T1000 (cell line): ENCODE data around the gene RAB3IL1.
A peak's percentile ranks its signal among the peaks of the same experiment; 100 is the strongest.
"Not testable (repeated sequence)": the region's sequence is repeated elsewhere in the genome, so short reads cannot be mapped to it uniquely, and the experiment has no call there.

Experiments
- DNase-seq: peaks from one replicate; lab custom pipeline; 2025; ENCODE audit warnings: mixed read lengths; lab: John Stamatoyannopoulos, UW

Gene RAB3IL1, protein sequence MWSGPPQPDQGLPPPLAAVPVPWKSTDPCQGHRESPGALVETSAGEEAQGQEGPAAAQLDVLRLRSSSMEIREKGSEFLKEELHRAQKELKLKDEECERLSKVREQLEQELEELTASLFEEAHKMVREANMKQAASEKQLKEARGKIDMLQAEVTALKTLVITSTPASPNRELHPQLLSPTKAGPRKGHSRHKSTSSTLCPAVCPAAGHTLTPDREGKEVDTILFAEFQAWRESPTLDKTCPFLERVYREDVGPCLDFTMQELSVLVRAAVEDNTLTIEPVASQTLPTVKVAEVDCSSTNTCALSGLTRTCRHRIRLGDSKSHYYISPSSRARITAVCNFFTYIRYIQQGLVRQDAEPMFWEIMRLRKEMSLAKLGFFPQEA

DNA sequence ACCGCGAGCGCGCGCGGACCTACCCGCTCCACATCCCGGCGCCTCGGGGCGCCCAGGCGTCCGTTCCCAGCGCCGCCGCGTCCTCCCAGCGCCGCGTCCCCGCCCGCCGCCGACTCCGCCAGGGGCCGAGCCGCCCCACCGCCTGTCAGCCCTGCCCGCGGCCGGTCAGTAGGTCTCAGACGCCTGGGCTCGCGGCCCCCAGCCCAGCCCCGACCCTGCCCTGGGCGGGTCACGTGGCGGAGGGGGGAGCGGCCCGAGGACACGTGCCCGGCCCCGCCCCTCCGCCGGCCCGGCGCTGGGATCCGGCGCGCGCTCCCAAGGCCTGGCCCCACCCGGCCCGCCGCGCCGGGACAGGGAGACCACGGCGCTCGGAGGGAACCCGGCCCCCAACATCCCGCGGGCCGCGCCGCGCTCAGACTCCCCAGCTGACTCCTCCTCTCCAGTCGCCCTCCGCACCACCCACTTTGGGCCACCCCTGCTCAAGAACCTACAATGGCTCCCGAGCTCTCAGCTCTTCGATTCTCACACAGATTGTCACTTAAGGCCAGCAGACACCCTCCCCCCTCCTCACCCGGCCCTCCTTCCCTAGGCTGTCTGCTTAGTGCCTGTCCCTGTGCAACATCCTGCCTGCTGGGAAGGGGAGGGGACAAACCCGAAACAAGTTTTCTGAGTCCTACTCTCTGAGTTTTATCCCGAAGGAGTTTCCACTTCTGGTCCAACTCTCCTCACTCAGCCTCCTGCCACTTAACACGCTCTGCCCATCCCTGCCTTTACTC is at the start of gene RAB3IL1:
TSS of gene RAB3IL1 (minus strand) at position 233 of the 776 bp plus-strand sequence. CDS start at position 34, 199 bp downstream.
- DNase-seq: no peak

DNA sequence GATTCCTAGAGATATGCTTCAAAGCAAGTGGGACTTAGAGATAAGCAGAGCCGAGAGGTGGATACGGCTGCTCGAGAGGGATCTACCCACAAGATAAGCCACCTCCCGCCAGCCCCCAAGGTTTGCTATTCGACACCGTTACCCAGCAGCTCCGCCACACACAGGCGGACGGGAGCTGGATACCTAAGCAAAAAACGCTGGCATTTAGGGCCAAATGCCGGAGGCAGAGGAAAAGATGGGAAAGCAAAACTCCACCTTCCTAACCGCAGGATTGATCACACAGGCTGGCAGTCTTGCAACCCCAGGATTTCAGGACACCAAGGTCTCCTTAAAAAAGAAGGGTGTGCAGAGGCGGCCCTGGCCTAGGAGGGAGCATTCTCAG is 49.4 kb upstream of the RAB3IL1 start:
- DNase-seq: no peak

DNA sequence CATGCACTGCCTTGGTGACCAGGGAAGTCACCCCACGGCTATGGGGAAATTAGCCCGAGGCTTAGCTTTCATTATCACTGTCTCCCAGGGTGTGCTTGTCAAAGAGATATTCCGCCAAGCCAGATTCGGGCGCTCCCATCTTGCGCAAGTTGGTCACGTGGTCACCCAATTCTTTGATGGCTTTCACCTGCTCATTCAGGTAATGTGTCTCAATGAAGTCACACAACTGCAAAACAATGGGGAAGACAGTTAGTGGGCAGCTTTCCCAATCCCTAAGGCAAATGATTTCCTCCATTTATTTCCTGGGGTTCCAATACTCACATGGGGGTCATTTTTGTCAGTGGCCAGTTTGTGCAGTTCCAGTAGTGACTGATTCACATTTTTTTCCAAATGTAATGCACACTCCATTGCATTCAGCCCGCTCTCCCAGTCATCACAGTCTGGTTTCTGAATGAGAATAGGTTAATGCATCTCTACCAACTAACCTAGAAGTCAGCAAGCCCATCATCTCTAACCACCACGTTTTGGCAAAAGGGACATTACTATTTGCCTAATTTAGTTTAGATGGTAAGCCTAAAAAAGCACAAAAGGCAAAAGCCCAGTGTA is 47.4 kb upstream of the RAB3IL1 start:
- not testable (repeated sequence) for DNase-seq

DNA sequence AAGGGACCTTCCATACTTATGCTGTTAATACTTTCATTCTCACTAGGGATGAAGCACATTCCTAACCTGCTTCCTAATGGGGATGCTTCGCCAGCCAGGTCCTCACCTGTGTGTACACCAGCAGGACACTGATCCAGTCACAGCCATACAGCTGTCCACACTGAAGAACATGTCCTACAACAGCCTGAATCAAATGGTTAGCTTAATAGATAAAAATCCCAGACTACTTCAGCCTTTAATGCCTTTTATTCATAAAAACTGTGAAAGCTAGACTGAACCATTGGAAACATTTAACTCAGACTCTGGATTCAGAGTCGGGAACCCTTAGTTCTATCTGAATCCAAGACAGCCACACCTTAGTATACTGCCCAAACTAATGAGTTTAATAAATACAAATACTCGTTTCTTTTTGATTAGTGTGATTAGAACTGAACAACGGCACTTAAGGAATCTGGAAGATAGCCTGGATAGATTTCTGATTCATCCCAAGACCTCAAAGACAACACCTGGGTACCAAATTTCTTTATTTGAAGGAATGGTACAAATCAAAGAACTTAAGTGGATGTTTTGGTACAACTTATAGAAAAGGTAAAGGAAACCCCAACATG is 46.8 kb upstream of the RAB3IL1 start:
- DNase-seq: no peak

DNA sequence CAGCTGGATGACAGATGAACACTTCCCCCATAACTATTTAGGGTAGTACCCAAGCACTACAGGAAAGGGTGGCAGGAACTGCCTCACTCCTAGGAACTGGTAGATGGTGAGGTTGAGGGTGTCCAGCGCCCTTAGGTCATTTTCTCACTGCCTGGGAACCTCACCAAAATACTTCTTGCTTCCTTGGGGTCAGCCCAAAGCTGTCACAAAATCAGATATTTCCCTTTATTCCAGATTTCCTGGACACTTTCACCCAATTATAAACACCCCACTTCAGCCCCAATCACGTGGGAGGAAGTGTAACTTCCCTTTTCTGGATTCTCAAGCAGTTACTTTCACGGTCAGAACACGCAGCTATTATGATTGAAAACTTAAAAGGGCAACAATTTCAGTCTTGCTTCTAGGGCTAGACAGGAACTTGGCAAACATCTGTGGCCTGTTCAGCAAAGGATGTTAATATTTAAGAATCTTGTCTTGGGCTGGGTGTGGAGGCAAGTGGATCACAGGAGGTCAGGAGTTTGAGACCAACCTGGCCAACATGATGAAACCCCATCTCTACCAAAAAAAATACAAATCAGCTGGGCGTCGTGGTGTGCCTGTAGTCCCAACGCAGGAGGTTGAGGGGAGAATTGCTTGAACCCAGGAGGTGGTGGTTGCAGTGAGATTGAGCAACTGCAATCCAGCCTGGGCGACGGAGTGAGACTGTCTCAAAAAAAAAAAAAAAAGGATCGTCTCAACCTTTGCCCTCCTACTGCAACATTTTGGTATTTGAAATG is 46.1 kb upstream of the RAB3IL1 start:
- DNase-seq: no peak

DNA sequence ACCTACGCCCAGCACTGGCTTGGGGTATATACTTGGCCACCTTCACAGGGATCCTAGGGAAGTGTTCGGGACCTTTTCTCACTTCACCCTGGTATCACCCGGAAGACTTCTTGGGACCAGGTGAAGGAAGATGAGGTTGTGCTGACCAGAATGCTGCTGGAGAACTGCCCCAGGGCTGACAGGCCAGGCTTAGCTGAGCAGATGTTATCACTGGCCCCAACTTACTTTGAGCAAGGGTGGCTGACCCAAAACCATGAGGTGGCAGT is 45.6 kb upstream of the RAB3IL1 start:
- no peak for DNase-seq

DNA sequence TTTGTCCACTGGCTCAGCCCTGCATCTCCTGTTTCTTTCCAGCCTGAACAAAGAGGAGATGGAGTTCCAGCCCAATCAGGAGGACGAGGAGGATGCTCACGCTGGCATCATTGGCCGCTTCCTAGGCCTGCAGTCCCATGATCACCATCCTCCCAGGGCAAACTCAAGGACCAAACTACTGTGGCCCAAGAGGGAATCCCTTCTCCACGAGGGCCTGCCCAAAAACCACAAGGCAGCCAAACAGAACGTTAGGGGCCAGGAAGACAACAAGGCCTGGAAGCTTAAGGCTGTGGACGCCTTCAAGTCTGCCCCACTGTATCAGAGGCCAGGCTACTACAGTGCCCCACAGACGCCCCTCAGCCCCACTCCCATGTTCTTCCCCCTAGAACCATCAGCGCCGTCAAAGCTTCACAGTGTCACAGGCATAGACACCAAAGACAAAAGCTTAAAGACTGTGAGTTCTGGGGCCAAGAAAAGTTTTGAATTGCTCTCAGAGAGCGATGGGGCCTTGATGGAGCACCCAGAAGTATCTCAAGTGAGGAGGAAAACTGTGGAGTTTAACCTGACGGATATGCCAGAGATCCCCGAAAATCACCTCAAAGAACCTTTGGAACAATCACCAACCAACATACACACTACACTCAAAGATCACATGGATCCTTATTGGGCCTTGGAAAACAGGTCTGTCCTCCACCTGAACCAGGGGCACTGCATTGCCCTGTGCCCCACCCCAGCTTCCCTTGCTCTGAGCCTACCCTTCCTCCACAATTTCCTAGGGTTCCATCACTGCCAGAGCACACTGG is 45.0 kb upstream of the RAB3IL1 start:
- DNase-seq: no peak

DNA sequence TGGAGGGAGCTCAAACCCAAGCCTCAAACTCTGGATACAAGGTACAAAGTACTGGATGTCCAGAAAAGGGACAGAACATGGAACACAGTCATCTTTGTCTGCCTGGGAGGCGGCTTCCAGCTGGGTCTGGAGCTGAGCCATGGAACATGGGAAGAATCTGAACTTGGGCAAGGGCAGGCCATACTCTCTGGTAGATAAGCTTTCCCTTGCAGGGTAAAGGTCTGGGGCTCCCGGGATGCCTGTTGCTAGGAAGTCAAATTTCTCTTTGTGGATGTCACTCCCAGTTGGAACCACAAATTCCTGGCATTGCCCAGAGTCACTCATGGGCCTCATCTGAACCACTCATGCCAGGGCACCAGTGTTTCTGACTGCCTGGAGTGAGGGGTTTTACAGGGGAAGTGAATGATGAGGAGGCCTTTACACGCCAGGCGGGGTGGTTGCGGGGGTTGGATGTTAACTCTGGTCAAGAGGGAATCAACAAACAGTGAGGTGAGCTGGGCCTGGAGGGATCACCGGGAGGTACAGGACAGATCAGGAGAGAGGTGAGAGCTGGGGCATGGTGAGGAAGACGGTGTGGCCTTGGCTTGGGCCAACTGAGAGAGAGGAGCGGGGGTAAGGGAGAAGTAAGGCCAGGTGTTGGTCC is 44.3 kb upstream of the RAB3IL1 start:
- peak; percentile 25 for DNase-seq

DNA sequence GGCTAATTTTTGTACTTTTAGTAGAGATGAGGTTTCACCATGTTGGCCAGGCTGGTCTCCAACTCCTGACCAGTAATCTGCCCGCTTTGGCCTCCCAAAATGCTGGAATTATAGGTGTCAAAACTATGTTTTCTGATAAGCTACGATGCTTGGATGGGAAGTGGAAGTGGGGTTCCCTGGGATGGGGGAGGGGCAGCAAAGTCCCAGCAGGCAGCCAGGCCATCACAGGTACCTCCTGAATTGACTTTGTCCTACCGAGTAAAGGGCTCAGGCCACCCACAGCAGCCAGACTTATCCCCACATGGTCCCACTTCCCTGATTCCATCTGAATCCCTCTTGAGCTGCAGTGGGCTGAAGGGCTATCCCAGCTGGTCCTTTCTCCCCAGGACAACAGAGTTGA is 43.2 kb upstream of the RAB3IL1 start:
- no peak for DNase-seq

DNA sequence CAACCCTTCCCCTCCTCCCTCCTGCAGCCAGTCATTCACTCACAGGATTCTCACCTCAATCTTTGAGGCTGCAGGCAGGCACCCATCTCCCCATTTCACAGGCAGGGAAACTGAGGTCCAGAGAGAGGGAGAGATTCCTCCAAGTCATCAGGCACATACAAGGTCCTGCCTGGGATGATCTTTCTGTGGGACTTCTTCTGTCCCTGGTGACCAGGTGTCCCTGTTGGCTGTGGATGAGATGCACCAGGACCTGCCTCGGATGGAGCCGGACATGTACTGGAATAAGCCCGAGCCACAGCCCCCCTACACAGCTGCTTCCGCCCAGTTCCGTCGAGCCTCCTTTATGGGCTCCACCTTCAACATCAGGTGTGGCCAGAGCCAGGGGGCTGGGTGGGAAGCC is 42.3 kb upstream of the RAB3IL1 start:
- DNase-seq: no peak

DNA sequence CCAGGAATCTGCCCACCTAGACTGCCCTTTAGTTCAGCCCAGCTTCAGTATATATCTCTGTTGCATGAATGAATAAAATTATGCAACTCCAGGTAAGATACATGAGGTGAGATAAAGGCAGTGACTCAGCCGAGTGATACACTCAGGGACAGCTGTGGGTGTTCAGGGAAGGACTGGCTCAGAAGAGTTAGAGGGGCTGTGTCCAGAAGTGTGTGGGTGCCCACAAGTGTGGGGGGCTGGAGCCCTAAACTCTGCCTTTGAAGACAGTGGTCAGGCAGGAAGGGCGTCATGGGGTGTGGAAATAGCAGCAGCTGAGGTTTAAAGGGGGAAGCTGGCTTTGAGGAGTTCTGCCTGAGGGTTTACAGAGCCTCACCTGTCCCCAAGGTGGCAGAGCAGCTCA is 41.7 kb upstream of the RAB3IL1 start:
- no peak for DNase-seq

DNA sequence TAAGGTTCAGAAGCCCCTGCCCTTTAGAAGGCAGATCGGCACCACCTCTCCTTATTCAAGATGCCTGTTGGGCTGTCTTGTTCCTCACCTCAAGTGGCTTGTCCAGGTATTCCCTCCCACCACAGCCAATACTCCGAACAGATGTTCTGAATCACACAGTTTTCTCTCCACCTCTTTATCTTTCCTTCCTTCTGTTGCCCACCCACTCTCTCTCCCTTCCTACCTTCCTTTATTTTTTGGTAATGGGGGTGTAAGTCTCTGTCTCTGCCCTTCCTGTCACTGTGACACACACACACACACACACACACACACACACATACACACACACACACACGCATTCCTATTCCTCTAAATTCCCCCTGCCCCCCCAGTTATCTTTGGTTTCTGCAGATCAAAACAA is 41.2 kb upstream of the RAB3IL1 start:
- DNase-seq: no peak

DNA sequence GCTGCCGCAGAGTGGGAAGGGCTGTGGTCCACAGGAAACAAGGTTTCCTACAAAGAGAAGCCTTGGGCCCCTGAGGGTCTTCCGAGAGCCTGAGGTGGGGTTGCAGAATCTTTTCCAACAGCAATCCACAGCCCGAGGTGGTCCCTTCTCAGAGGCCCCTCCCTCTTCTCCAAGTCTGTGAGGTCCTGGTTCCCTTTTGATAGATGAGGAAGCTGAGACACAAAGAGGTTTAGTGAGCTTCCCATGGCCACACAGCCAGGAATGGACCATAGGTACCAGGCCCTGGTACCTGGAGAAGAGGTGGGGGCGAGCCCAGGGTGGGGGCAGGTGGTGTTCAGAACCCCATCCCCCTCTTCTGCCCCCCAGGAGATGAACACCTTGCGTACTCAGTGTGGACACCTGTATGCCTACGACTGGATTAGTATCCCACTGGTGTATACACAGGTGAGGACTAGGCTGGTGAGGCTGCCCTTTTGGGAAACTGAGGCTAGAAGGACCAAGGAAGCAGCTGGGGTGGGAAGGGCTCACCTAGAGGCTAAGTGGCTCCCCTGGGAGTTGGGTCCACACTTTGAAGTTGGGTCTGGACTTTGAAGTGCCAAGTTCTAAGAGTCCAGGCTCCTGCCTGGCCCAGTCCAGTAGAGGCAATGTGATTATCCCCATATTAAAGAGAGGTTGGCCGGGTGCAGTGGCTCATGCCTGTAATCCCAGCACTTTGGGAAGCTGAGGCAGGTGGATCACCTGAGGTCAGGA is 39.8 kb upstream of the RAB3IL1 start:
- DNase-seq: no peak

DNA sequence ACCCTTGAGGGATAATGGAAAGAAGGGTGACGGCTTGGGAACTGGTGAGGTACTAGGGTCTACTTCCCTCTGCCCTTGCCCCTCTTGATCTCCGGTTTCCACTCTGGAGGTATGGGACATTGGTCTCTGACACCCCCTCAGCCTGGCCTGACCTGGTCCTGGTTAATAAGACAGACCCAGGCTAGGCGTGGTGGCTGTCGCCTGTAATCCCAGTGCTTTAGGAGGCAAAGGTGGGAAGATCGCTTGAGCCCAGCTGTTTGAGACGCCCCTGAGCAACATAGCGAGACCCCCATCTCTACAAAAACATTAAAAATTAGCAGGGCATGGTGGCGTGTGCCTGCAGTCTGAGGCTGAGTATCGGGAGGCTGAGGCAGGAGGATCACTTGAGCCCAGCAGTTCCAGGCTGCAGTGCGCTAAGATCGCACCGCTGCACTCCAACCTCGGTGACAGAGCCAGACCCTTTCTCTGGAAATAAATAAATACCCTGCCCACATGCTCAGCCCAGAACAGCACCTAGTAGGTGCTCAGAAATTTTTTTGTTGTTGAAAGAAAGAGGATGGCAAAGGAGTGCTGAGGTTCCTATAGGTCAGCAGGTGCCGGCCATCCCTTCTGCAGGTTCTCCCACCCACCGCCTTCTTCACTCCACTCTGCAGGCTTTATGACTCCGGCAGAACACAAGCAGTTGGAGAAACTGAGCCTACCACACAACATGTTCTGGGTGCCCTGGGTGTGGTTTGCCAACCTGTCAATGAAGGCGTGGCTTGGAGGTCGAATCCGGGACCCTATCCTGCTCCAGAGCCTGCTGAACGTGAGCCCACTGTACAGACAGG is 39.0 kb upstream of the RAB3IL1 start:
- no peak for DNase-seq

DNA sequence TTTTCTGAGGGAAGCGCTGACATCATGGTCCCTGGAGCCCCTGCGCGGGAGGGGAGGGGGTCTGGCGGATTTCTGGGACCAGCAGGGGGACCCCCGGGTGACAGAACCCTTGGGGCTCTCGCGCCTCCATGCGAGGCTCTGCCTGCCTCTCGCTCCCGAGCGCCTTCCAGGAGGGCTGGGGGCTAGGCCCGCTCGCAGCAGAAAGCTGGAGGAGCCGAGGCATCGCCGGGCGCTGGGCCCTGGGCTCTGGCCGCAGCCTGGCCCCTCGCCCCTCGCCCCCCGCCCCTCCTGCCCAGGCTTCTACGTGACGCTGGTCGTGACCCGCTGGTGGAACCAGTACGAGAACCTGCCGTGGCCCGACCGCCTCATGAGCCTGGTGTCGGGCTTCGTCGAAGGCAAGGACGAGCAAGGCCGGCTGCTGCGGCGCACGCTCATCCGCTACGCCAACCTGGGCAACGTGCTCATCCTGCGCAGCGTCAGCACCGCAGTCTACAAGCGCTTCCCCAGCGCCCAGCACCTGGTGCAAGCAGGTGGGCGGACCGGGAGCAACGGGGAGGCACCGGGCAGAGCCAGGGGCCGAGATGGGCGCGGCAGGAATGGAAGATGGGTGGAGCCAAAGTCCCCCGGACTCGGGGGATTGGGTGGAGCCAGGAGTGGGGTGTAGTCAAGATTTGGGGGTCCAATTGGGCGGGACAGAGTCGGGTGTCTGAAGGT is 38.2 kb upstream of the RAB3IL1 start:
- DNase-seq: no peak

DNA sequence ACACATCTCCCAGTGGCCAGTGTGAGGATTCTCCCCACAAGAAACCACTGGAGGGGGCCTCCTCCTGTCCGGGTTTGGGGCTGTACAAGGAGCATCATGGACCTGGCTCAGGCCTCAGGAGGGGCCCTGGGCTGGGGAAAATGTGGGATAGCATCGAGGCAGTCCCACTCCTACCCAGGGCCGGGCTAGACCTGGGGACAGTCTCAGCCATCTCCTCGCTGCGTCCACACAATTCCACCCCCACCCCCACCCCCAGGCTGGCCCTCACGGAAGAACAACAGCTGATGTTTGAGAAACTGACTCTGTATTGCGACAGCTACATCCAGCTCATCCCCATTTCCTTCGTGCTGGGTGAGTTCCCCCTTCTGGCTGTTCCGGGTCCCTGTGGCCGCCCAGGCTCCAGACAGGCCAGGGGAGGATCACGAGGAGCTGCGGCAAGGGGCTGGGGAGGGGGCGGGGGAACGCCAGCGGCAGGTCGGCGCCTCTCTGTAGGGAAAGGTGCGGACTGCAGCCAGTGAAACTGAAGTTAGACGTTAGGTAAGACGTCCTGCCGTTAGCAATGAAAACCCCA is 37.6 kb upstream of the RAB3IL1 start:
- no peak for DNase-seq

DNA sequence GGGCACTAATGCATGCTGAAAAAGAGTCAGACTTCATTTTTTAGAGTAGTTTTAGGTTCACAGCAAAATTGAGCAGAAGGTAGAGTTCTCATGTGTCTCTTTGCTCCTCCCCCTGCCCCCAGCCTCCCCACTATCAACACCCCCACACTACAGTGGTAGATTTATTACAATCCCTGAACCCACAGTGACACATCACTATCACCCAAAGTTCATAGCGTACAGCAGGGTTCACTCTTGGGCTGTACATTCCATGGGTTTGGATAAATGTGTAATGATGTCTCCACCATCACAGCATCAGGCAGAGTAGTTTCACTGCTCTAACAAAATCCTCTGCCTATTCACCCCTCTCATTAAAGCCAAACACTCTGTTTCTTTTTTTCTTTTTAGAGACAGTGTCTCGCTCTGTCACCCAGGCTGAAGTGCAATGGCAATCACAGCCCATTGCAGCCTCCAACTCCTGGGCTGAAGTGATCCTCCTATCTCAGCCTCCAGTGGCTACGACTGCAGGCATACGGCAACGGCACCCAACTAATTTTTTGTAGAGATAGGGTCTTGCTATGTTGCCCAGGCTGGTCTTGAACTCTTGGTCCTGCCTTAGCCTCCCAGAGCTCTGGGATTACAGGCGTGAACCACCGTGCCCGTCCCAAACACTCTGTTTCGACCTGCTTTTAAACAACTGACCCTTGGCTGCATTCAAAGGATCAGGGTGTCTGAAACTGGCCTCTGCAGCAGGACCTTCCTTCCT is 36.9 kb upstream of the RAB3IL1 start:
- DNase-seq: no peak
